DOHH2 (cell line): ENCODE results near the gene PHC2.

Experiments
- CTCF ChIP-seq: fragments of 200-600 bp; sonication (generic); IDR thresholded peaks from one replicate; pipeline ENCODE4 v1.5.1; 2014; ENCODE audit warnings: antibody characterized with exemption, mild to moderate bottlenecking, low read depth, low read length; ENCODE audit not compliant: poor library complexity, severe bottlenecking
- EZH2phosphoT487 ChIP-seq: fragments of 200-600 bp; sonication (generic); IDR thresholded peaks from 2 replicates; pipeline ENCODE4 v1.6.1; 2017; ENCODE audit warnings: borderline replicate concordance, mild to moderate bottlenecking, antibody characterized with exemption, low read length, moderate library complexity, mixed read lengths

- TF ChIP-seq CTCF (no peak), EZH2phosphoT487 (no peak)
Observed at GRCh38 chr1:33372677-33373076, 58.2 kb downstream of the PHC2 start.
